Measurements from ENCODE around the gene ASIC3.

ASIC3 gene

DNA sequence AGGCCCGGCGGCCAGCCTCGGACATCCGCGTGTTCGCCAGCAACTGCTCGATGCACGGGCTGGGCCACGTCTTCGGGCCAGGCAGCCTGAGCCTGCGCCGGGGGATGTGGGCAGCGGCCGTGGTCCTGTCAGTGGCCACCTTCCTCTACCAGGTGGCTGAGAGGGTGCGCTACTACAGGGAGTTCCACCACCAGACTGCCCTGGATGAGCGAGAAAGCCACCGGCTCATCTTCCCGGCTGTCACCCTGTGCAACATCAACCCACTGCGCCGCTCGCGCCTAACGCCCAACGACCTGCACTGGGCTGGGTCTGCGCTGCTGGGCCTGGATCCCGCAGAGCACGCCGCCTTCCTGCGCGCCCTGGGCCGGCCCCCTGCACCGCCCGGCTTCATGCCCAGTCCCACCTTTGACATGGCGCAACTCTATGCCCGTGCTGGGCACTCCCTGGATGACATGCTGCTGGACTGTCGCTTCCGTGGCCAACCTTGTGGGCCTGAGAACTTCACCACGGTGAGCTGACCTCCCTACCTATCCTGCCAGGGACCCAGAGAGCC, 656 bp downstream of the ASIC3 start:
- Histone ChIP-seq H3K9me3 (ENCODE audit: control insufficient read depth, insufficient read depth, low read length) (no peaks in the 10 kb centered on the region), H3K36me3 (ENCODE audit: insufficient read depth, low read length) (no peaks in the 10 kb centered on the region), H3K4me1 (ENCODE audit: insufficient read depth, low read length) (no peaks in the 10 kb centered on the region), H3K9ac (ENCODE audit: low read depth, low read length) (no peak overlapping the region)

GRCh38 chr7:151051108-151051507, 2.8 kb downstream of the ASIC3 start:
- Histone ChIP-seq H3K36me3 (ENCODE audit: insufficient read depth, low read length) (no peaks in the 10 kb centered on the region), H3K9ac (ENCODE audit: low read depth, low read length) (peak overlapping the region; percentile 27; the same call in 1 of the 2 replicates), H3K4me1 (ENCODE audit: insufficient read depth, low read length) (peaks cover under 1% of the 10 kb centered on the region; the same call in 1 of the 2 replicates), H3K9me3 (ENCODE audit: control insufficient read depth, insufficient read depth, low read length) (no peaks in the 10 kb centered on the region)

GRCh38 chr7:151053096-151053495, 4.8 kb downstream of the ASIC3 start:
- H3K36me3 ChIP-seq (ENCODE audit: insufficient read depth, low read length), result no peaks in the 10 kb centered on the region
- H3K9ac ChIP-seq (ENCODE audit: low read depth, low read length), result no peak overlapping the region
- H3K4me1 ChIP-seq (ENCODE audit: insufficient read depth, low read length), result peaks cover 6% of the 10 kb centered on the region; the same call in 1 of the 2 replicates
- H3K9me3 ChIP-seq (ENCODE audit: control insufficient read depth, insufficient read depth, low read length), result no peaks in the 10 kb centered on the region

GRCh38 chr7:151053751-151054150, 5.4 kb downstream of the ASIC3 start:
- peaks cover 6% of the 10 kb centered on the region; the same call in 1 of the 2 replicates for H3K4me1 ChIP-seq (ENCODE audit: insufficient read depth, low read length)
- H3K9me3 ChIP-seq (ENCODE audit: control insufficient read depth, insufficient read depth, low read length), result no peaks in the 10 kb centered on the region
- H3K9ac ChIP-seq (ENCODE audit: low read depth, low read length), result no peak overlapping the region
- no peaks in the 10 kb centered on the region for H3K36me3 ChIP-seq (ENCODE audit: insufficient read depth, low read length)

- H3K36me3 ChIP-seq (ENCODE audit: insufficient read depth, low read length), result no peaks in the 10 kb centered on the region
- peak overlapping the region; percentile 74; the same call in 1 of the 2 replicates for H3K9ac ChIP-seq (ENCODE audit: low read depth, low read length)
- no peaks in the 10 kb centered on the region for H3K9me3 ChIP-seq (ENCODE audit: control insufficient read depth, insufficient read depth, low read length)
- peaks cover 6% of the 10 kb centered on the region; the same call in 1 of the 2 replicates for H3K4me1 ChIP-seq (ENCODE audit: insufficient read depth, low read length)
Observed at GRCh38 chr7:151056283-151056665, 7.9 kb downstream of the ASIC3 start.

DNA sequence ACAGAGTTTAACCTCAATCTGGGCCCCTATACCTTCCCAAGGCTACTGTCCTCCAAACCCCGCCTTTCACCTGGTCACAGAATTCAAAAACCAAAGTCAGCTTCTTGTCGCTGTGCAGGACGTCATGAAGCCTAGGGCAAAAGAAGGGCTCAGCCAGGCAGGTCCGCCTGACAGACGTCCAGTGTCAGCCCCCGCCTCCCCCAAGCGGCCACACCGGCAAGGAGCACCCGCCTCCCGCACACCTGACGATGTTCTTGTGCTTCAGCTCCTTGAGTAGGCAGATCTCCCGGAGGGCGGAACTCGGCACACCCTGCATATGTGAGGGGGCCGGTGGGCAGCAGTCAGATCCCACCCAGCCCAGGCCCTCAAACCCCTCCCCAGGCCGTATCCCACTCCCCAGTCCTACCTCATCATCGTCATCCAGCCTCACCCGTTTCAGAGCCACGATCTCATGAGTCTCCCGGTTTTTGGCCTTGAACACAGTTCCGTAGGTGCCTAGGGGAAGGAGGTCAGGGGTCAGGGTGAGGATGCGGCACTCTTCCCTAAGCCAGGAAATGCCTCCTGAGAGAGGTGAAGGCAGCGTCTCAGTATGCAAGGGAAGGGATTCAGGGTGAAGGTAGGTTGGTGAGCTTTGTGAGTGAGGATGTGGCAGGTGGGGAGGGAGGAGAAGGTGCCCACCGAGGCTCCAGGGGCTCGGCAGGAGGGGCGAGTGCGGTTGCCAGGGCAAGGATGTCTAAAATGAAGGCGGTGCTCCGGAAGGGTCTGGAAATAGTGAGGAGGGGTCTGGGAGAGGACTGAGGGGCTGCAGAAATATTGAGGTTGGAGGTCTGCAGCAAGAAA, 8.6 kb downstream of the ASIC3 start:
- H3K9ac ChIP-seq (ENCODE audit: low read depth, low read length), result peak overlapping the region; percentile 74; the same call in 1 of the 2 replicates
- H3K4me1 ChIP-seq (ENCODE audit: insufficient read depth, low read length), result peaks cover 6% of the 10 kb centered on the region; the same call in 1 of the 2 replicates
- no peaks in the 10 kb centered on the region for H3K36me3 ChIP-seq (ENCODE audit: insufficient read depth, low read length)
- no peaks in the 10 kb centered on the region for H3K9me3 ChIP-seq (ENCODE audit: control insufficient read depth, insufficient read depth, low read length)

- peak within 1 kb of the TSS; percentile 74 for H3K9ac ChIP-seq (ENCODE audit: low read depth, low read length)
- H3K36me3 ChIP-seq (ENCODE audit: insufficient read depth, low read length), result no peaks in the 10 kb centered on the region
- peaks cover 6% of the 10 kb centered on the region; the same call in 1 of the 2 replicates for H3K4me1 ChIP-seq (ENCODE audit: insufficient read depth, low read length)
- H3K9me3 ChIP-seq (ENCODE audit: control insufficient read depth, insufficient read depth, low read length), result no peaks in the 10 kb centered on the region
Observed at GRCh38 chr7:151057506-151057988, 9.2 kb downstream of the ASIC3 start, which contains the start of gene CDK5. Gene CDK5, minus strand, starts transcription at chr7:151057897. Its CDS starts 49 bp downstream, at chr7:151057848.

GRCh38 chr7:151057989-151058780, 9.9 kb downstream of the ASIC3 start:
- Histone ChIP-seq H3K36me3 (ENCODE audit: insufficient read depth, low read length) (no peaks in the 10 kb centered on the region), H3K9ac (ENCODE audit: low read depth, low read length) (peak overlapping the region; percentile 74), H3K4me1 (ENCODE audit: insufficient read depth, low read length) (peaks cover 6% of the 10 kb centered on the region; the same call in 1 of the 2 replicates), H3K9me3 (ENCODE audit: control insufficient read depth, insufficient read depth, low read length) (no peaks in the 10 kb centered on the region)

DNA sequence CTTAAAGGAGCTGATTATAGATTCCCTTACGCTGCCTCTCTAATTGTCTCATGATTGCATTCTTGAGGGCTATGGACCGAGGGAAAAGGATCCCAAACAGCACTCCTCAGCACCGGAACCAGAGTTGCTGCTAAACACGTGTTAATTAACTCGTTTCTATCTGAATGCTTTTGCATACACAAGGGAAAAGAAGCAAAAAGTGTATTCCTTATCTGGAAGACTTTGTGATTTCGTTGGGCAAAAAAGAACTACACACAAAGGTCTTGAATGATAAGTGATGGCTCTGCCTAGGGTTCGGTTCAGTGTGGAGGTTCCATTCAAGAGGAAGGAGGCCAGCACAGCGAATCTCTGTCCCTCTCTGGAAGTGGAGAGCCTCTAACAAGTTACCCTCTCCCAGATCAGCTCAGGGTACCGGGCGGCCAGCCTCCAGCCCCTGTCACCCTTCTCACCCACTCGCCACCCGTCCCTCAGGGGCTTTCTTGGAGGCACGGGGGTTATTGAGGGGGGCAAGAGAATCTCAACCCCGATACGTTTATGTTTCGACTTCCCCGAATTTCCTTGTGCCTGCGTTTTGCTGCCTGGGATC, 10.5 kb downstream of the ASIC3 start:
- H3K4me1 ChIP-seq (ENCODE audit: insufficient read depth, low read length), result peaks cover 6% of the 10 kb centered on the region; the same call in 1 of the 2 replicates
- peak overlapping the region; percentile 72; the same call in 1 of the 2 replicates for H3K9ac ChIP-seq (ENCODE audit: low read depth, low read length)
- H3K36me3 ChIP-seq (ENCODE audit: insufficient read depth, low read length), result no peaks in the 10 kb centered on the region

DNA sequence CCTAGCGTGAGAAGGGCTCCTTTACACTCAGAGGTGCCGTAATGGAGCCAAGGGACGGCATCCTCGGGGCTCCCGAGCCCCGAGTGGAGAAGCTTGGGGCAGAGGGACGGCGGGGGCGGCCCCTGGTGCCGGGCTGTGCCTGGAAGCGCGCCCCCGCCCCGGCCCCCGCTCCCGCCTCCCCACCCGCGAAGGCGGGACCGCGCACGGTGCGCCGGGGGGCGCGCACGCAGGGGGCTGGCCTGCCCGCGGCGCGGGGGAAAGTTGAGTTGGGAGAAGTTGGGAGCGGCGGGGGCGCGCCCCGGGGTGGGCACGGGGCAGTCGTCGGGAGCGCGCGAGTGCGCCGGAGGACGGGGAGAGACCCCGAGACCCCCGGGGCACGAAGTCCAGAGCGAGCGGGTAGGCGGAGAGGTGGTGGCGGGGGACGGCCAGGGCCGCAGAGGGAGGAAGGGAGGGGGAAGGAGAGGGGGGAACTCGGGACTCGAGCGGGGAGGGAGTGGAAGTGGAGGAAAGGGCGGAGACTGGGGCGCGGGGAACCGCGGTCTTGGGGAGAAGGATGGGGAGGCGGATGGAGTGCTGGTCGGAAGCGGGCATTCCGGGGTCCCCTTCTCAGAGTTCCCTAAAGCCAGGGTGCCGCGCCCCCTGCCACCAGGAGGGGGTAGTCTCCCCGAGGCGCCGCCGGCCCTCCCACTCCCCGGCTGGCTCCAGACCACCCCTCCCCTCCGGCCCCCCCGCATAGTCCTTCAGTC, 11.2 kb downstream of the ASIC3 start, which contains the start of gene SLC4A2:
TSS of gene SLC4A2 (plus strand) at position 223 of the 746 bp plus-strand sequence. CDS start 2,399 bp downstream, outside the sequence.
- peak within 1 kb of the TSS; percentile 72 for H3K9ac ChIP-seq (ENCODE audit: low read depth, low read length)
- no peaks in the 10 kb centered on the region for H3K36me3 ChIP-seq (ENCODE audit: insufficient read depth, low read length)
- peaks cover 6% of the 10 kb centered on the region; the same call in 1 of the 2 replicates for H3K4me1 ChIP-seq (ENCODE audit: insufficient read depth, low read length)
- no peaks in the 10 kb centered on the region for H3K9me3 ChIP-seq (ENCODE audit: control insufficient read depth, insufficient read depth, low read length)

More for the DNA sequence above, 10.5 kb downstream of the ASIC3 start:
- no peaks in the 10 kb centered on the region for H3K9me3 ChIP-seq (ENCODE audit: control insufficient read depth, insufficient read depth, low read length)

- Histone ChIP-seq H3K9me3 (ENCODE audit: control insufficient read depth, insufficient read depth, low read length) (no peaks in the 10 kb centered on the region), H3K9ac (ENCODE audit: low read depth, low read length) (peak overlapping the region; percentile 72), H3K36me3 (ENCODE audit: insufficient read depth, low read length) (no peaks in the 10 kb centered on the region), H3K4me1 (ENCODE audit: insufficient read depth, low read length) (peaks cover 6% of the 10 kb centered on the region; the same call in 1 of the 2 replicates)
Observed at GRCh38 chr7:151060113-151060415, 11.7 kb downstream of the ASIC3 start.

- H3K36me3 ChIP-seq (ENCODE audit: insufficient read depth, low read length), result no peaks in the 10 kb centered on the region
- H3K9ac ChIP-seq (ENCODE audit: low read depth, low read length), result peak overlapping the region; percentile 72
- H3K4me1 ChIP-seq (ENCODE audit: insufficient read depth, low read length), result peaks cover 6% of the 10 kb centered on the region; the same call in 1 of the 2 replicates
- H3K9me3 ChIP-seq (ENCODE audit: control insufficient read depth, insufficient read depth, low read length), result no peaks in the 10 kb centered on the region
Observed at GRCh38 chr7:151060416-151061212, 12.3 kb downstream of the ASIC3 start.
